GM18861 (cell line): ENCODE data around the gene FLRT1.

ENCODE experiments used
- ATAC-seq: cut with Tn5 transposase; IDR thresholded peaks from one replicate; pipeline ENCODE4 v1.9.1; 2021; ENCODE audit not compliant: unreplicated experiment

The FLRT1 gene

DNA sequence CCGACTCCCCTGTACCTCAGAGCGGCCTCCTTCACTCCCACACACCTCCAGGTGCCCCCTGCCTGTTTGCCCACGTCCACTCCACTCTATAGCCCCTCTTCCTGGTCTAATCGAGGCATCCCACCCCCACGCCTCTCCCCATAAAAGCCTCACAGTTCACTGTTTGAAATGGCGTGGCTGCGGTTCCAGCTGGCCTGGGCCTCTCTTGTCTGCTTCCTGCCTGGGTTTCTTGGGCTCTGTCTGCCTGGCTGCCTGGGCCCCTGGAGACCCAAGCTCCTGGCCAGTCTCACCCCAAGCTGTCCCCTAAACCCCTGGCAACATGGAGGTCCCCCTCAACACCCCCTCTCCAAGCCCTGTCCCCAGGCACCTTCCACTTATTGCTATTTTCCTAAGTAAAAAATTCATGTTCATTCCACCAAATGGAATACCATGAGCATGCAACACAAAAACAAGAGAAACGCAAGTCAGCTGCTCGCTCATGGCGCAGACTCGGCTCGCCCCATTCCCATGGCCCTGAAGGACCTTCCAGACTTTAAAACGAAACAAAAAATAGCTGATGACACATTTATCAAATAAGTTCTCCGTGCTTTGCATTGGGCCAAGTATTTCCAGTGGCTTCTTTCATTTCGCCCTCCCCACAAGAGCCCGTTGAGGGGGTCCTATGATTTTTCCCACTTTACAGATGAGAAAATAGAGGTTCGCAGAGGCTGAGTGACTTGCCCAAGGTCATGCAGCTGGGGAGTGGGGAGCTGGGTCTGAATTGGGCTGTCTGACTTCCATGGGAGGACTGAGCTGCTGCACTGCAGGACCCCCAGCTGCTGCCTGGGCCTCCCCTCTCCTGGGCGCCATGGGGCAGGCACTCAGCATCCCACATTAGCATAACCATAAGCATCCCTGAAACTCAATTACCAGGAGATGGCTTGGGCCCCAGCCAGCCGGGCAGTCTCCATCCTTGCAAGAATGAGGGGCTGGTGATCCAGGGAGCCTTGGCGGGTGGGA is 11.7 kb upstream of the FLRT1 start:
- no peak for ATAC-seq

DNA sequence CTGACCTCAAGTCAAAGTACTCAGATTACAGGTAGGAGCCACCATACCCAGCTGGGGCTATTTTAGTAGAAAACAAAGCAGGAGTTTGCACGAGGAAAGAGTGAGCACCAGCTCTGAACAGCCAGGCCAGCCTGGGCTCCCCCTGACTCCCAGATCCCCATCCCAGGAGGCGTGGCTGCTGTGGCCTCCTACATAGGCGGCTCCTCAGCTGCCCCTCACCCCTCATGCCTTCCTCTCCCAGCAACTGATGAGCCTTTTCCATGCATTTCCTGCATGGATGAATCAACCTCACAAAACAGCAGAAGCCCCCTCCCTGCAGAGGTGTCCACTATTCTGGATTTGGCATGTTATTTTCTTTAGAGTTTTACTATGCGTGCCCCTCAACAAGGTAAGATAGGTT is 10.5 kb upstream of the FLRT1 start:
- no peak for ATAC-seq

DNA sequence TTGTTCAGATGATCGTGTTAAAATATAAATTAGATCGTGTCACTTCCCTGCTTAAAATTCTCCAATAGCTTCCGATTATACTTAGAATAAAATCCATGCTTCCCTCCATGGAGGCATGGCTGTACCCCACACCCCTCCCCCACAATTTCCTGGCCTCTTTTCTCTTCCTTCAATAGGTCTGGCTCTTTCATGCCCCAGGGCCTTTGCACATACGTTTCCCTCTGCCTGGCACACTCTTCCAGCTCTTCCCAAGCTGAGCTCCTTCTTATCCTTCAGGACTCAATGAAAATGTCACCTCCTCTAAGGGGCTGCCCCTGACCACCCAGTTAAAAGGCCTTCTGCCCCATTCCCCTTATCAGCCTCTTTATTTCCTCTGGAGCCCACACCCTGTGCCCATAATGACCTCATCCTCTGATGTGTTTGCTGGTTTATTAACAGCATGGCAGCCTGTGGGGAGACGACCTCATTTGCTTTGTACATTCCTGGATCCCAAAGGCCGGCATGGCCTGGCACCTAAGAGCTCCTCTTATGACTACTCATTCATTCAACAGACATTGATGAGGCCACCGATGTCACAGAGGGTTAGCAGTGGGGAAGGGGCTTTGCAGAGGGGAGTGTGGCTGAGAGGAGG is 9.0 kb upstream of the FLRT1 start:
- ATAC-seq, result no peak

DNA sequence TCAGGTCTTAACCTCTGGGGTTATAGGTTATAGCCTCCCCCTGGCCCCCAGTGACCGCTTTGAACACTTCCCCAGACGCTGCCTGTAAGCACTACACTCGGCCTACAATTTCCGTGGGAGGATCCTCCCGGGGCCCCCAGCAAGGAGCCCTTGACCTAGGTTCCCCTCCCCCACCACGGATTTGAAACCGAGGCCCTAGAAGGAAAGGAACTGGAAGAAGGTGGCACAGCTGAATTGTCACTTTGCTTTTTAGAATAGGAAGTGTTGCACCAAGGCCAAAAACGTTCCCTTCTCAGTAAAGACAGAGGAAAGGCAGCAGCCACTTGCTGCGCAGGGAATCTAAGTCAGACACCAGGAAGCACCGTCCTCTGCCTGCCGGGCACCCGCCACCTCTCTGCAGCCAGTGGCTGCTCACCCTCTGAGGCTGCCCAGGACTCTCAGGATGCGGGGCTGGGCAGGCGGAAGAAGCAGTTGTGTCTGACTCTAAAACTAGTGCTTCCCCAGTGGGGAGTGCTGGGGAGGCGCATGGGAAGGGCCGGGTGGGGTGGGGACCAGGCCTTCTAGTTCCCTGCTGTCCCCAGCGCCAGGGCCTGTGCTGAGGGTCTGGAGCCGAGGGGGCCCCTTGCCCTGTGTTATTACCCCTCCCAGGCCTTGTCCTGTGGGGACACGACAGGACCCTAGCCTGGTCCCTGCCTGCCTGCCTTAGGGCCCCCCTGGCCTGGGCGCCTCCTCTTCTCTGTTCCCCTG is 7.9 kb upstream of the FLRT1 start:
- ATAC-seq, result no peak

DNA sequence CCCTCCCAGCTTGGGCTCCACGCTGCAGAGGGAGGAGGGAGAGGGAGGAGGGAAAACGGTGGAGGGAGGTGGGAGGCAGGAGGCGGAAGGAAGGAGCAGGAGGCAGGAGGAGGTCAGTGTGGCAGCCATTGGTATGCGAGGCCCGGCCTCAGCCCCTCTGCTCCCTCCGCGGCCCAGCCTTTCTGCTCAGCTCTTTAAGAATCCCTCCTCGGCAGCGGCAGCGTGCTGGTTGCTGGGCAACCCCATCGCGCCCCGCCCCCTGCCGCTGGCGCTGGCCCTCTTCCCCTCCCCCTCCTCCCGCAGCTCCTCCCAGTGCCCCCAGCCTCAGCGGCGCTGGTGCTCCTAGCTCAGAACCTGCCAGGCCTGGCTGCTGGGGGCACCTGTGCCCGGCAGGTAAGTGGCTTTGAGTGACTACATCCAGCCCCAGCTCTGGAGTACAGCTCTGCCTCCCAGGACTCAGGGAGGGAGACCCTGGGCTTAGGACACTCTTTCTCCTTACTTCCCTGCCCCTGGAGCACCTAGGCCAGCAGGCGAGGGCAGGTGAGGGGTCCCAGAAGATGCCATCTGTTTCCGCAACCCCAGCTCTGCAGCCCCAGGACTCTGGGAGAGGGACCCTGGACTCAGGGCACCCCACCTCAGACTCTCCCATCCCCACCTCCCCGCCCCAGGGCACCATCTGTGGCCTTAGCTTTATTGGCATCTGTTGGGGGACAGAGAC is 7.2 kb upstream of the FLRT1 start:
- ATAC-seq, result no peak

DNA sequence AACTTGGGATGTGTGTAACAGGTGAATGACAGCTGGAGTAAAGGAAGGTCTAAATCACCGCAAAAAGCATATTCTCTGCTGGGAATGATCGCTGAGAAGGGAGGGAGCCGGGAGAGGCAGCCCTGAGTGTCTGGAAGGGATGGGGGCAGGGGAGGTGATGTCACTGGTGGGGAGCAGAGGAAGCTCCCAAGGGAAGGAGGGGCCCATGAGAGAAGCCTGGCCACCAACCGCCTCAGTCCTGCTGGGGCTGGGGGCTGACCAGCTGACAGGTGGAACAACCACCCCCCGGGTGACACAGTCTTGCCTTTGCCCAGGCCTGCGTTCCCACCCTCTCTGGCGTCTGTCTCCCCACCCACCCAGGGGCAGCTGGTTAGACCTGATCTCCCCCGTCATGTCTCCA is 6.0 kb upstream of the FLRT1 start:
- no peak for ATAC-seq

DNA sequence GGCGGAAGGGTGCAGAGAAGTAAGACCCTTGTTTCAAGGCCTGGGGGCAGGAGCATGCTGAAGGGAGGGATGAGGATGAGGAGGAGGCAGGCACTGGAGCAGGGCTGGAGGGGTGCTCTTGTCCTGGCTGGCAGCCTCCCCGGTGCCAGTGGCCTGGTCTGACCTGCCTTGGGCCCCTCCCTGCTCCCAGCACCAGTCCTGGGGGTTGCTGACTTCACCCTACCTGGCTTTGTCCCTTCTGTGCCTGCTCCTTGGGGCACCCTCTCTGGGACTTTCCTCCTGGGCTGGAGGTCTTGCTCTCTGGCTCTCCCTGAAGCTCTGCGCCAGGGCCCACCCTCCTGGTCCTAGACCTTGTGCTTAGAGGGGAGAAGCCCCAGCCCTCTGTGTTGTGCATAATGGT is 4.7 kb upstream of the FLRT1 start:
- ATAC-seq, result no peak

DNA sequence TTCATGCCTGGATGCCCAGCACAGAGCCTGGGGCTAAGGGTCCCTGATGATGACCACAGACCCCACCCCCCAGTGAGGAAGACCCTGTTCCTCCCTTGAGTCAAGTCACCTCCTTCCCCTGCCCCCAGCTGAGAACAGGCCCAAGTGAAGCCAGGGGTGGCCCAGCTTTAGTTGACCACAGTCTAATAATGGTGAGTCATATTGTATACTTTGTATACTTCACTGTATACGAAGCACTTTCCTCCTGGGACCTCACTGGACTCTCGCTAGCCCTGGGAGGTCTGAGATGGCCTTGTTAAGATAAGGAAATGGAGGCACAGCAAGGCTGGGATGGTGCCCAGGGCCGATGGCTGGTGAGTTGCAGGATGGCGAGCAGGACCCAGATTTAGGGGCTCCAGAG is 3.7 kb upstream of the FLRT1 start:
- ATAC-seq, result no peak

DNA sequence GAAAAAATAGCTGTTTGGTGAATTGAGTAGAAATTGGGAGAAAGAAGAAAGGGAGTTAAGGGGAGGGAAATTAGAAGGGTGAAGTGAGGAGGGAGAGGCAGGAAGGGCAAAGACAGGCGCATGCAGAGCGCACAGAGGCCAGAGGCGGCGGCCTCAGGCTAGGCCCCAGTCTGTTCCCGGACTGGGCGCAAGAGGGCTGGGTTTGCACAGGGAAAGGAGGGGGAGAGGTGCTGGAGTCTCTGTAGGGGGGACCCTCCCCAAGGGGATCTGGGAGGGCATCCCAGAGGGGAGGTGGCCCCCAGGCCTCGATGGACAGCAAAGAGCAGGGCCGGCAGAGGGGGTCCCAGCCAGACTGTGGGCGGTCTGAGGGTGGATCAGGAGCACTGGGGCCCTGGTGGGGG is 1.3 kb upstream of the FLRT1 start:
- ATAC-seq, result no peak

DNA sequence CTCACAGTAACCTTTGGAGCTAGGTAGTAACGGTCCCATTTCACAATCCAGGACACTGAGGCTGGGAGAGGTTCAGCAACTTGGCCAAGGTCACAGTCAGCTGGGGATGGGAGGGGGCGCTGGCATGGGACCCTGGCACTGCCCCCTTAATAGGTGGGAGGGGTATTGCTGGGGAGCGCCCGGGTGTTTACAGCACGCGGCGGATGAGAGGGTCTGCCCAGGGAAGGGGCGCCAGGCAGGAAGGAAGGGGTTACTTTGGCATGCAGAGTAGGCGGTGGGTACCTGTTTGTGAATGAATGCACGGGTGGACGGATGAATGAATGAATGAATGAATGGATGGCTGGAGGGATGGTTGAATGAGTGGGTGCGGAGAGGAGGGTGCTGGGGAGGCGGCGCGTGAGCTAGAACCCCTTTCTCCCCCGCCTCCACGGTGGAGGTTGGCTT is 628 bp upstream of the FLRT1 start:
- no peak for ATAC-seq

DNA sequence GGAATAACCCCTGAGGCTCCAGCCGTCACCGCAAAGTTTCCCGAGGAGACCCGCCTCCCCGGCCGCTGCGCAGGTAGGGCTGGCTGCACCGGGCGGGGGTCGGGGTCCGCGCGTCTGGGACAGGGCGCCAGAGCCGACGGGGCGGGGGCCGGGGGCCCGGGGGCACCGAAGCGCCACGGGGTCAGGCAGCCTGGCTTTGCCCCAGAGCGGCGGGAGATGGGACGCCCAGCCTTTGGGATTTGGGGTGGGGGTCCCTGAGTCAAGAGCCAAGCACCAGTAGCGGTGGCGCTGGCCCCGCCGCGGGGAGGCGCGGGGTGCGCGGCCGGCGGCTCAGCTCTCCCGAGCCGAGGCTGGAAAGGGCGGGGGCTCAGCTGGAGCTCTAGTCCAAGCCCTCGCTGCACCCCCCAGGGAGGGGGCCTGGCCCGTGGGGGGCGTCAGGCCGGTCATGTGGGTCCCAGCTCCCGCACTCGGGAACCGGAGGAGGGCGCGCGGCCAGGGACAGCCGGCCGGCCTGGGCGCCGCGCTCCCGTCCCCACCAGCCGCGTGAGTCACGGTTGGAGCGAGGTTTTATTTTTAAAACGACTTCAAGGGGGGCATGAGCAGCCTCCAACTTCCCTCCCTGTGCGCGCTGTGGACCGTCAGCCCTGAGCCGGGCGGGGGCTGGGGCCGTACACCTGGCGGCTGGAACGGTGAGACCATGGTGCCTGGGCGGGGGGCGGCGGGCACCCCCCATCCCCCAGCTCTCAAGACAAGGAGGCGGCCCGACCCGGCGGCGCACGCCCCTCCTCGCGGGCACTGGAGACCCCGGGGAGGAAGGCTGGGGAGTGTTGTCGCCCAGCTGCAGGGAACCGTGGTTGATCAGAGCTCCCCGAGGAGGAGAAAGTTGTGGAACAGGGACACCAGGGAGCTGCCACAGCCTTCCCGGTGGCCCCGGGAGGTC is 626 bp downstream of the FLRT1 start:
- ATAC-seq, result no peak

DNA sequence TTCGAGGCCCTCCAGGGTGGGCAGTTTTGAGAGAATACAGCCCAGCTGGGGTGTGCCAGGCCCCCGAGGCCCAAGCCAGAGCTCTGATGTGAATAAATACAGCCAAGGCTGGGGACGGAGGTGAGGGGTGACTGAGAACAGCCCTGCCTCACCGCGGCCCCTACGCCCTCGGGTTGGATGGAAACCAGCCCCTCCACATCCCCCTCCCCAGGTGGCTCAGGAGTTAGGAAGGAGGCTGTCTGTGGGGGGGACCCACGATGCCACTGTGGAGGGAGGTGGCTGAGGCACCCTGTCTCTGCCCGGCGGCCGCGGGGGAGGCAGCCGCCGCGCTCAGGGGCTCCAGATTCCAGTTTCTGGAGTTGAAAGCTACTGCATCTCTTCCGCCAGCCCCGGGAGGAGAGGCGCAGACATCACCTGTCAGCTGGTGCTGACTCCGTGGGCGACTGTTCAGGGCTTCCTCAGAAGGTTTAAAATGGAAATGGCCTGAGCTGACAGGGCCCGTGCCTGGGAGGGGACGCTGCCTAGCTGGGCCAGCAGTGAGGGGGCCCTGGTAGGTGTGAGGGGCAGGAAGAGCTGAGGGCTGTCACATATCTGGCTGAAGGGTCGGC is 1.4 kb downstream of the FLRT1 start:
- ATAC-seq, result no peak

DNA sequence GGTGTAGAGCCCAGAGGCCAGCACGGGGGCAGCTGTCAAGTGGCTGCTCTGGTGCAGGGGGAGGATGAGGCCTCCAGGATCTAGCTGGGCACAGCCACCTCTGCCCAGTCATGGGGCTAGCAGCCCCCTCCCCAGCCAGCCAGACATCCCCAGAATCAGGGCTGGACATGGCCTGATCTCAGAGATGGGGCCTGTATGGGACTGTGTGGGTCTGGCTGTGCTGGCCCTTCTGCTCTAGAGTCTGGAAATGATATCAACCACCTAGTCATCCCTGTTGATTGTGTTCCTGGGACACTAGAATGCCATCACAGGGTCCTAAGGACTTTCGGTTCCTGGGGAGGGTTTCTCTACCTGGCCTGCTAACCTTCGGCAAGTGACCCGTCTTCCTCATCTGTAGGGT is 2.8 kb downstream of the FLRT1 start:
- no peak for ATAC-seq

DNA sequence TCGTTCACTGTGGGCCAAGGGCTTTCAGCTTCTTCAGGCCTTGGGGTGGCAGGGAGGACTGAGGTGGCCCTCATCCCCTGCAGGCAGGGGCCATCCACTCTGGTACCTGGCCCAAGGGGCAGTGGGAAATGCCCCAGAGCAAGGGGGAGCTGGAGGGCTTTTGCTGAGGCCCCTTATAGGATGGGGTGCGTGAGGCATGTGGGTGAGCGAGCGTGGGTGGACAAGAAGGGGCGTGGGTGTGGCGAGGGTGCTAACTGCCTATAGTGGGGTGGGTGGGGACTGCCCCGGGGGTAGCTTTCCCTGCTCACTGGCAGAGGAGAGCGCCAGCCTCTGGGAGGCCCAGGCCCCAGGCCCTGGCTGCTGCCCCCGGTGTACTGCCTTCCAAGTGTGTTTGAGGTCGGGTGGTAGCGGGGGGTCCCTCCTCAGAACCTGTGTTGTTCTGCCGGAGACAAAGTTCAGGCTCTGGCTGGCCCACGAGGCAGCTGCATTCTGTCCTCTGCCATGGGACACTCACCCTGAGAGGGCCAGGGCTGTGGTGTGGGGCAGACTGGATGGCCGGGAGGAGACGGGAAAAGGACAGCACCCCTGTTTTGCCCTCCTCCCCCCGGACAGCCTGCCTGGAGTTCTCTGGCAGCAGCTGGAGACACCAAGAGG is 3.4 kb downstream of the FLRT1 start:
- no peak for ATAC-seq

DNA sequence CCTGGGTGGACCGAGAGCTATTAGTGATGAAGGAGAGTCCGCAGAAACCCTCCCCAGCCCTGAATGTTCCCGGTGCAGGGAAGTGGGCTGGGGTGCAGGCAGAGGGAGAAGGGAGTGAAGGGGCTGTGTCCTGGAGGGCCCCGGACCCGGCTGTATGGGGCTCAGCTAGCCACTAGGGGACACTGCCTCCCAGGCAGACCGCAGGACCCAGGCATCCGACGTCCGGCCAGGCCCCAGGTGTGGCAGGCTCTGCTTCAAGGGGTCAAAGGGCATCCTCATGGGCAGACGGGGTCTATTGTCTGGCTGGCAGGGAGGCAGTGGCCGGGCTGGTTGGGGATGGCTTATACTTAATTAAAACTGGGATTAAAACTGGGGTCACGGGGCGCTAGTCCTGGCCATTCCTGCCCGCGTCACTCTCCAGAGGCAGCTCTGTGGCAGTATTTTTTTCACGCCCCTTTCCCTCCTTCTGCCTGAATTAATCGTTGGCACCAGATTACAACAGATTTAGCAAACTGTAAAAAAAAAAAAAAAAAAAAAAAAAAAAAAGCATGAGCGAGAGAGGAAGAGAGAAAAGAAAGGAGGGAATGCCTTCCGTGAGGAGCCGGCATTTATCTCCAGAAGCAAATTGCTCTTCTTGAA is 5.1 kb downstream of the FLRT1 start:
- no peak for ATAC-seq

DNA sequence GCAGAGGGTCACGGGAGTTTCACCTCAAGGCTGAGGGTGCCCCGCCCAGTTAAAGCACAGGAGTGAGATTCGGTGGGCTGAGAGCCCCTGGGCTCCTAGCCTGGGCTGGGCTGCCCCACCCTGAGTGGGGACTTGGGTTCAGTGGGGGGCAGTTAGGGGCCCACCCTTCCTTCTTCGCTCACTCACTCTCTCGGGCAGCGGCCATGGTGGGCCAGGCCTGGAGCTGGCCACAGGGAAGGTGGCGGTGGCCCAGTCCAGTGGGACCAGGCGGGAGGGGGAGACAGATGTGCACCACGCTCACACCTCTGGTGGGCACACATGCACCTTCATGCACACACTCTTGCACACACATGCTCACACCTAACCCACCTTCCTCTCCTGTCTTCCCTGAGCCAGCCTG is 6.1 kb downstream of the FLRT1 start:
- ATAC-seq, result no peak

DNA sequence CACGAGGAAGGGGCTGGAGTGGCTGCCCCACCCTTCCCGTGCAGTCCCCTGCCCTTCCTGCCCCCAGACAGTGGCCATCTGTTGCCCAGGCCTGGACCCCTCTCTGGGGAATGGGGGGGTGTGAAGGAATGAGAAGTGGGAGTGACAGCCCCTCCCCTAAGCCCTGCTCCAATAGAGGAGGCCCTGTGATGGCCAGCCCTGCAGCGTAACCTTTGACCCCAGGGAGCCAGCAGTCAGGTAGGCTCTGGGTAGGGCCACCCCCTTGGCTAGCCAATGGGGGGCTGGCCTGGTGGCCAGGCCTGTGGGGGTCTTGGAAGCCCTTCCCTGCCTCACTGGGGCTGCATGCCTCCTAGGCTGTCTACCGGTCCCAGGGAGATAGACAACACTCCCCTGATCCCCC is 6.6 kb downstream of the FLRT1 start:
- ATAC-seq, result no peak

DNA sequence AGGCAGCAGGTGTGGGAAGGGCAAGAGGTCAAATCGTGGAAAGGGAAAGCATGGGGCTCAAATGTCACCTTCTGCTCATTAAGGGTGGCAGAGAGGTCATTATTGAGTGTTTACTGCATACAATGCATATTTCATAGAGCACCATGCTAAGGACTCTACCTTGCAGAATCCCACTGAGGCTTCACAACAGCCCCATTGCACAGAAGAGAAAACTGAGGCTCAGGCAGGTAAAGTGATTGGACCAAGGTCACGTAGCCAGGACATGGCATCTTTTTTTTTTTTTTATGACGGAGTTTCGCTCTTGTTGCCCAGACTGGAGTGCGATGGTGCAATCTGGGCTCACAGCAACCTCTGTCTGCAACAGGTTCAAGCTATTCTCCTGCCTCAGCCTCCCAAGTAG is 7.8 kb downstream of the FLRT1 start:
- ATAC-seq, result no peak
